NCI-H82 (cell line): ENCODE results near the gene EFL1.
"Not testable (repeated sequence)": the region's sequence is repeated elsewhere in the genome, so short reads cannot be mapped to it uniquely, and the experiment has no call there.

Experiments
- DNase-seq: peaks from one replicate; lab custom pipeline; 2025; lab: John Stamatoyannopoulos, UW

Gene EFL1

DNA sequence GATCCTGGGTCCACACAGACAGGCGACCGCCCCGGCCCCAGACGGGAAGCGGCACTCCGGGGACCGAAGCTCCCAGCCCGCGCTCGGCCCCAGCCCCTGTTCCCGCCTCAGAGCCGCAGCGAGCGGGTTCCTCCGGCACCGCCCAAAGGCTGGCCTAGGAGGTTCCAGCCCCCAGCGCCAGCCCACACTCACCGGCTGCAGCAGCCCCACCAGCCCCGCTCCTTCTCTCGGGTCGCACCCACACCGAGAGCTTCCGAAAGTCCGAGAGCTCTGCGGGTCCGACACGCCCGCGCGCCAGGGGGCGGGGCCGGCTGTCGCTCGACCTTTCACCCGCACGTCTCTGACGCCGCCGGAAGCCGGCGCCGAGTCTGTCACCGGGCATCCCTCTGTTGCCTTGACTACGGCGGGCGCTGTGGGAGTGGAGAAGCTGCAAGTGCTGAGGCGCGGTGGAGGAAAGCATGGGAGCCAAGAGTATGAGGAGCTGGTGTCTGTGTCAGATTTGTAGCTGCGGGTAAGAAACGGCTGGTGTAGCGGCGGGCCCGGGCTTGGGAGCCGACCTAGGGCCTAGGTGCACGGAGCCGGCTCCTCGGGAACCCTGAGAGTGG is at the start of gene EFL1, which contains the start of gene SAXO2:
TSS of gene EFL1 (minus strand) at position 313 of the 605 bp plus-strand sequence. CDS start 956 bp downstream, outside the sequence.
TSS of gene SAXO2 (plus strand) at position 397 of the 605 bp plus-strand sequence. CDS start at position 459, 62 bp downstream.
- peak; percentile 90 for DNase-seq

DNA sequence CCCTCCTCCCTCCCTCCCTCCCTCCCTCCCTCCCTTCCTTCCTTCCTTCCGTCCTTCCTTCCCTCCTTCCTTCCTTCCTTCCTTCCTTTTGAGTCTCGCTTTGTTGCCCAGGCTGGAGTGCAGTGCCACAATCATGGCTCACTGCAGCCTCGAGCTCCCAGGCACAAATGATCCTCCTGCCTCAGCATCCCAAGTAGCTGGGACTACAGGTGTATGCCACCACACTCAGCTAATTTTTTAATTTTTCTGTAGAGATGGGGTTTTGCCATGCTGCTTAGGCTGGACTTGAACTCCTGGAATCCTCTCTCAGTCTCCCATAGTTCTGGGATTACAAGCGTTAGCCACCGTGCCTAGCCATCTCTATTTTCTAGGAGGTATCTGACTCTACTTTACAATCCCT is 48.8 kb upstream of the EFL1 start:
- DNase-seq = not testable (repeated sequence)

DNA sequence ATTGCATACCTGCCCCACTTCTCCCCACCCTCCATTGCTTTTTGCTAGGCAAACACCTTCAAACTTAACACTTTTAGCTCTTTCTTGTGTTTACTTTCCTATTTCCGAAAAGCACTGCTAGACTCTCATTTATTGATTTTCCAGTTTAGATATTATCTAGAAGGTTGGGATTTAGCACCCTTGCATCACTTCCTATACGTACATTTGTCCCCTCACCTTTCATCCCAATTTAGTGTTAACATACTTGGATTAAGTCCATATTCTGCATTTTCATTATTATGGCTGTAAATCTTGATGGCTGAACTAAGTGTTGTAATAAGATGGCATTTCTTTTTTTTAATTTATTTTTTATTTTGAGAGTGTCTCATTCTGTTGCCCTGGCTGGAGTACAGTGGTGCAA is 47.3 kb upstream of the EFL1 start:
- no peak for DNase-seq

DNA sequence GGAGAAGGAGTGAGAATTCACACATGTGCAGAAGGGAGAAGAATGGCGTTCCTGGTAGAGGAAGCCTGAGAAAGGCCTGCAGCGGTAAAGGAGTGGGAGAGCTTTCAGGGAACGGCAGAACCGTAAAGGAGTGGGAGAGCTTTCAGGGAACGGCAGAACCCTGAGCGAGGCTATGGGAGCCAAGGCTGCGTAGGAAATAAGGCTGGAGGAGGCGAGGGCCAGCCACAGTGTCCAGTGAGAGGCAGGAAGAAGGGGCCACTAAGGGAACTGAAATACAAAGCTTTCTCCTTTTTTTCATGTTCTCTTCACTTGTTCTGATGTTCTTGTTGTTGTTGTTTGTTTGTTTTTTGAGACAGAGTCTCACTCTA is 45.2 kb upstream of the EFL1 start:
- DNase-seq = no peak

DNA sequence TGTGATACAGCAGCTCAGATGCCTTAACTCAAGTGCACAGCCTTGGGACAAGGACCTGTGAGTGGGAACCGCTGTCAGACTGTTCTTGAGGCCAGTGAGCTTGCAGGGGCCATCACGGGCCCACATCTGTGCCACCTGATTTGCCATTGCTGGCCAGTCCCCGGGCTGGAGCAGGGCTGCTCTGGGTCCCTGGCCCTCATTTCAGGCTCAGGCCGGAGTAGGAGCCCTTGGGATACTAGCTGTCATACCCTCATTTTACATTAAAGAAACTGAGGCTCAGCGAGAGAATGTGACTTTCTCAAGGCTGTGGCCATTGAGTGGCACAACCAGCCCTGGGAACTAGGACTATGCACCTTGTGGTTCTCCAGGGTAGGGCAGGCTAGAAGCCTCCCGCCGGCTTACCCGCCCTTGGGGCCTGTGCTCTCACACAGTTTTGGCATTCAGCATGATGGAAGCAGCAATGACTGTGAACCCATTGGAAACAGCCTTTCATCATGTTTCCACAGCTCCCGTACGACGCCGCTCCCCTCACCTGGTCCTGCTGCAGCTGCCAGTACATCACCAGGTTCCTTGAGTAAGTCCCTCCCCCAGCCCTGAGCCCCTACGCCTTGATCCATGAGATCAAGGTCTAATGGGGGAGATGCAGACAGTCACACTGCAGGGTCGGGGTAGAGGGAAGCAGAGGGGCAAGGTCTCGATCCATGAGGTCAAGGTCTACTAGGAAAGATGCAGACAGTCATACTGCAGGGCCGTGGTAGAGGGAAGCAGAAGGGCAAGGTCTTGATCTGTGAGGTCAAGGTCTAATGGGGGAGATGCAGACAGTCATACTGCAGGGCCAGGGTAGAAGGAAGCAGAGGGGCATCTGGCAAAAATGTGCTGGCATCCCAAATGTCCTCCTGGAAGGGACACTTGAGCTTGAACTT is 44.5 kb upstream of the EFL1 start:
- DNase-seq = no peak

DNA sequence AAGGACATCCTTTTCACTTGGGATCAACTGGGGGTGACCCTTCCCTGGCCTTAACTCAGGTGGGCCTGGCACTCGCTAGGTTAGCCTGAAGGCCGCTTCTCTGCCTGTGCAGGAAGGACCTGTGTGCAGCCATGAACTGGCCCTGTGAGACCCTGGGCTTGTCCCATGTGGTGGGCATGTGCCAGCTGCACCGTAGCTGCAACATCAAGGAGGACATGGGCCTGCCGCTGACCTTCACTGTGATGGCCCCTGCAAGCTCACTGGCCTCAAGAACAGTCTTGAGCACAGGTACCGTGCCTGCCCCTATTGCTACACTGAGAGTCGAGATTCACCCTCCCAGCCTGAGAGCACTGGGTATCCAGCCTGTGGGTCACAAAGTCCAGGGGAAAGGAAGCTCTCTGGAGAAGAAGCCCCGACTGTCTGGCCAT is 43.1 kb upstream of the EFL1 start:
- no peak for DNase-seq

DNA sequence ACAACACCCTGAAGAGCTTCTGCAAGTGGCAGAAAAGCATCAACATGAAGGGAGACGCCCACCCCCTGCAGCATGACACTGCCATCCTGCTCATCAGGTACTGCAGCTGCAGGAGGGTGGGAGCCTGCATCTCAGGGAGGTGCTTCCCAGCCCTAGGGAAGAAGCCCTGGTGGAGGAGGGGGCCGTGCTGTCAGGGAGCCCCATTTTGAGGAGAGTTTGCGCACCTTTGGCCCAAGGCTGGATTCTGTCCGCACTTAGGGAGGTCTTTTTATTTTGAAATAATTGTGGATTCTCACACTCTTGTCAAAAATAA is 42.2 kb upstream of the EFL1 start:
- DNase-seq = no peak

DNA sequence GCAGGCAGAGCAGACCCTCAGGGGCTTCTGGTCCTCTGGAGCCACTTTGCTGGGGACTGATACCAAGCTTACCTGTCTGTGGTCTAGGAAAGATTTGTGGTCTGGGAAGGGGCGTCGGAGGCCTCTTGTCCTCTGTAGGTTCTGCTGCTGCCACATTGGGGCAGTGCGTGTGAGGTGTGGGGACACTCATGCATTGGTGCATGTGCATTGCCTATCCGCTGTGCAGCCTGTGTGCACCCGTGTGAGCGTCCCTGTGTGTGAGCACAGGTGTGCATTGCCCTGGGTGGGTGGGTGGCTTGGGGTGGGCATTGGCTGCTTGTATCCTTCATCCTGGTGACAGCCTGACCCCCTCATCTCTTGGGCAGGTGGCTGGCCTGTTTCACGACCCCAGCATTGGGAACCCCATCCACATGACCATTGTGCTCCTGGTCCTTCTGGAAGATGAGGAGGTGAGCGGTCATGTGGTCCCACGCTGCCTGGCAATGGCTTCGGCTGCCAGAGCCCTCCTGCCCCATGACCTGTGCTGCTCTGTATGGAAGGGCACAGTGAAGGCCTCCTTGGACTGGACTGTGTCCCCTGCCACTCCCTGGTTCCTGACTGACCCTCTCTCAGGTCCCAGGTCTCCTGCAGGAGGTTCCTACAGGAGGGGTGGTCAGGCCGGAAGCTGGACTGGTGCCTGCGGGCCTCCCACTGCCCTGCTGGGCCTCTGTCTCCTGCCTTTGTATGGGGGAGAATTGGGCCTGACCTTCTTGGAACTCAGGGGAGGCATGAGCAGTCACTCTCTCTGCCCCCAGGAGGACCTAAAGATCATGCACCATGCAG is 41.6 kb upstream of the EFL1 start:
- DNase-seq = no peak

DNA sequence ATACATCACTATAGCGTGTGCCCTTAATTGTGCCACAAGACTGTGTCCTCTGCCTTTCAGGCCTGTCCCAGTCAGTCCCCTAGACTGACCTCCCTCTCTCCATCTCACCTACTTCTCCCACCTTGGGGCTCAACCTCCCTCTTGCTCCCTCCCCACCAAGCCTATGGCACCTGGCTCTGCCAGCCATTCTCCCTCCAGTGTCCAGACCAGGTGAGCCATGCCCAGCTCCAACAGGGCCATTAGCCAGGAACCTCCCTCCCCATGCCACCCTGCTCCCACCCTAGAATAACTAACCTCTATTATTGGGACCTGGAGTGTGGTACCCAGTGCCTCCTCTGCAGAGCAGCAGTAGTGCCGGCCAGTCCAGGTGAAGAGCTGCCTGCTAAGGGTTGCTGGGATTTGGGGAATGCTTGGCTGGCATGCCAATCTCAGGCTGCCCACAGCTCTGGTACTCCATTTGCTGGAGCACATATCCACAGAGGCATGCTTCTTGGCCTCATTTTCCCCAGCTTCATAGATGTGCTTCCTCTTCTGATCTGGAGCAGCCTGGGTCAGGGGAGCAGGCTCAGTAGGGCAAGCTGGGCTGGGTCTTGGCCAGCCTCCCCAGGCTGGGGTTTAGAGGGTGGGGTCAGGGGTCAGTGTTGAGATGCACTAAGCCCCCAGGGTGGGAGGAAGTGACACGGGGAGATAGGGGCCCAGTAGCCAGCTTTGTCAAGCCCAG is 38.9 kb upstream of the EFL1 start:
- no peak for DNase-seq

DNA sequence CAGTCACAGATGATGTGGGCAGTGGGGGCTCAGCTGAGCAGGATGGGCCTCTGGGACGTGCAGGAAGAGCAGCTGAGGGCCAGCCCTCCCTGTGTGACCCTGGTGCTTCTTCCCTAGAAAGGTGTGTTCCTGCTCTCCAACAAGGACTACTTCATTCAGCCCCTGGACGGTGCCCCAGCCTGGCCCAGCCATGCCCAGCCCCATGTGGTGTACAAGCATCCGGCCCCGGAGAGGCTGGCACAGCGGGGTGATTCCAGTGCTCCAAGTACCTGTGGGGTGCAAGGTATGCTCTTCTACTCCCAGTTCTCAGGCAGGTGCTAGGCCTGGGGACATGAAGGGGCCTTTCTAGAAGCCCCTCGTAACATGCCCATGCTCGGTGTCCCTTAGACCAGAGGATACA is 38.3 kb upstream of the EFL1 start:
- DNase-seq = no peak

DNA sequence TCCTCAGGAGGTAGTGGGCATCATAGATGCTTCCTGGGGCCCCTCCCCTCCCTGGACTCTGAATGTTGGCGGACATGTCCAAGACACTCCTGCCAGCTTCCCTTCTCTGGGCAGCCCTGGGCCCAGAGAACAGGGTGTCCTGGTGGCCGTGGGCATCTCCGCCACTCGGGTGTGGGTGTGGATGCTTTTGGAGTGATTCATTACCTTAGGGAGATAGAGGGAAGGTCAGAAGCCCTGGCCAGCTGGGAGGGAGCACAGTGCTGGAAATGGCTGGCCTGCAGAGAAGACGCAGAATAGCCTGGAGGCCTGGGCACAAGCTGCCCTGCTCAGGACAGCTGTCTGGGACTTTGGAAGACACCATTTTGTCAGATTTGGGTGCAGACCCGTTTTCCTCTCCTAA is 37.8 kb upstream of the EFL1 start:
- DNase-seq = not testable (repeated sequence)

DNA sequence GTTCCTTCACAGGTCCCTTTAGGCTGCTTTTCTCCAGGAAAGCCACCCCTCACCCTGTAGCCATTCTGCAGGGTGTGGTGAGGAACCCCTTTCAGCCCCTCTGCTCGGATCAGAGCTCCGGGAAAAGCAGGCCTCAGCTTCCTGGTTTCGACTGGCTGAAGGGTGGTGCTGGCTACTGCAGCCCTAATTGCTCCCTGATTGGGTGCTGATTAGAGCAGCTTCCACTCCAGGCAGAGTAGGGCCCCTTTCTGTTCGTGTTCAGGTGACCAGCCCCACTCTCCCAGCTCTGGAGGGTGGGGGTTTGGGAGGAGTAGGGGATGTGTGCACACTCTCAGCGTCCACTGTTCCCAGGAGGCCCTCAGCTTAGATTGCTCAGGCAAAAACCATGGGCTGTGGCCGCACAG is 37.0 kb upstream of the EFL1 start:
- DNase-seq = not testable (repeated sequence)

DNA sequence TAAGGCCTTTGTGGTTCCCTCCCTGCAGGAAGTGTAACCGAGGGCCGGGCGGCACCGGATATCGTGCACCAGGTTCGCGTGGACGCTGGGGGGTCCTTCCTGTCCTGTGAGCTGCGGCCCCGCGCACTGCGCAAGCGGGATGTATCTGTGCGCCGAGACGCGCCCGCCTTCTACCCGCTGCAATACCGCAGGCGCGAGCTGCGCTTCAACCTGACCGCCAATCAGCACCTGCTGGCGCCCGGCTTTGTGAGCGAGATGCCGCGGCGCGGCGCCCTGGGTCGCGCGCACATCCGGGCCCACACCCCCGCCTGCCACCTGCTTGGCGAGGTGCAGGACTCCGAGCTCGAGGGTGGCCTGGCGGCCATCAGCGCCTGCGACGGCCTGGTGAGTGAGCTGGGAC is 36.0 kb upstream of the EFL1 start:
- DNase-seq = no peak

DNA sequence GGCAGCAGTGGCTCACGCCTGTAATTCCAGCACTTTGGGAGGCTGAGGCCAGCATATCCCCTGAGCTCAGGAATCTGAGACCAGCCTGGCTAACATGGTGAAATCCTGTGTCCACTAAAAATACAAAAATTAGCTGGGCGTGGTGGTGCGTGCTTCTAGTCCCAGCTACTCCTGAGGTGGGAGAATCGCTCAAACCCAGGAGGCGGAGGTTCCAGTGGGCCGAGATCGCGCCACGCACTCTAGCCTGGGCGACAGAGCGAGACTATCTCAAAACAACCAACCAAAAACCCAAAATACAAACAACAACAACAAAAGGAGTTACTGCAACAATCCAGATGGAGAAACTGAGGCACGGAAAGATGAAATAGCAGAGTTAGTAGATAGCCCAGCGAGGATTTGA is 35.5 kb upstream of the EFL1 start:
- DNase-seq = no peak

DNA sequence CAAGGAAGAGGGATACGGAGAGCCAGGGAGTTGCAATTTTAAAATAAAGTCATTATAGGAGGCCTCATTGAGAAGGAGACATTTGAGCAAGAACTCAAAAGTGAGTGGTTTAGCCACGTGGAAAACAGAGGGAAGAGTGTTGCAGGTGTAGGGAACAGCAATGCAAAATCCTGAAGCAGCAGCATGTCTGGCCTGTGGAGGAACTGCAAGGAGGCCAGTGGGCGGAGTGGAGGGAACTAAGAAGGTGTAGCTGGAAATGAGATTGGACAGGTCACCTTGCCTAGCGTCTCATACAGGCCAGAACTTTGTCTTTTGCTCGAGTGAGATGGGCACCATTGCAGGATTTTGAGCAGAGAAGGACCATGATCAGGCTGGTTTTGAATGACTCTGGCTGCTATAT is 35.0 kb upstream of the EFL1 start:
- DNase-seq = no peak

DNA sequence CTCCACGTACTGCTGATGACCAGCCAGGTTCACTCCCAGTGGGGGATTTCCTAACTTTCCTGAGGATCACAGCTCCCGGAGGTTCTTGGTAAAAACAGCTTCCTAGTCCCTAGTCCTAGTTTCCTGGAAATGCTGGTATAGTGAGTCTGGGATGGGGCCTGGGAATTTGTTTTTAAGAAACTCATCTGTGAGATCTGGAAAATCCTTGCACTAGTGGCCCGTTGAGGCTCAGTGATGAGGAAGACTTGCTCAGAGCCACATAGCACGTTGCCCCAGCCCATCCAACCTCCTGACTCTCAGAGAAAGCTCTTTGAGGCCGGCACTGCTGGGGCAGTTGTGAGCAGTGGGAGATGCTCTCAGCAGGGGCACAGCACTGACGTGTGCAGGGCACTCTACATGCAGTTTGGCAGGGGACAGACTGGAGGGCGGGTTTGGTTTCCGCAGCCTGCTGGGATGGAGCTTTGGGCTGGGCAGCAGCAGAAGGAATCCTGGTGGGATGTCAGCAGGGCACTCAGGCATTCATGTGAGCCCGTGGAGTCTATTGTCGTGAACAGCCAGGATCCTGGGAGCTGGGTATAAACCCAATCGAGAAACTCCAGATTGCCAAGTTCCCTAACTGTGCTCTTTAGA is 31.6 kb upstream of the EFL1 start:
- no peak for DNase-seq

DNA sequence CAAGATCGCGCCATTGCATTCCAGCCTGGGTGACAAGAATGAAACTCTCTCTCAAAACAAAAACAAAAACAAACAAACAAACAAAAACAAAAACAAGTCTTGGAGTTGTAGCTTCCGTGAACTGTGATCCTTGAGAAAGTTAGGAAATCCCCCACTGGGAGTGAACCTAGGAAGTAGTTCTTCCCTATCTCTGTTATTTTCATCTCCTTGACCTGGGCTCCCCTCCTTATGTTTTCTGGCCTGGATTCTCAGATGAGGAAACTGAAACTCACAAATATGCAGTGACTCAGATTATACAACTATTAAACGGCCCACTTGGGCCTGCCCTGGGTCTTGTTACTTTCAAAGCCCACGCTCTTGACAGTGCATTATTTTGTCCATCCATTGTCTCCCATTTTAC is 29.7 kb upstream of the EFL1 start:
- no peak for DNase-seq

DNA sequence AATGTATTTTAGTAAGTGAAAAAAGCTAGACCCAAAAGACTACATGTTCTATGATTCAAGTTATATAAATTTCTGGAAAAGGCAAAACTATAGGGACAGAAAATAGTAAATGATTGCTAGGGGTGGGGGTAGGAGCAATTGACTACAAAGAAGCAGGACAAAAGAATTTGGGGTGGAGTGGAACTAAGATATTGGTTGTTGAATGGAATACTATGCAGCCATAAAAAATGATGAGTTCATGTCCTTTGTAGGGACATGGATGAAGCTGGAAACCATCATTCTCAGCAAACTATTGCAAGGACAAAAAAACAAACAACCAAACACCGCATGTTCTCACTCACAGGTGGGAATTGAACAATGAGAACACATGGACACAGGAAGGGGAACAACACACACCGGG is 25.7 kb upstream of the EFL1 start:
- not testable (repeated sequence) for DNase-seq

DNA sequence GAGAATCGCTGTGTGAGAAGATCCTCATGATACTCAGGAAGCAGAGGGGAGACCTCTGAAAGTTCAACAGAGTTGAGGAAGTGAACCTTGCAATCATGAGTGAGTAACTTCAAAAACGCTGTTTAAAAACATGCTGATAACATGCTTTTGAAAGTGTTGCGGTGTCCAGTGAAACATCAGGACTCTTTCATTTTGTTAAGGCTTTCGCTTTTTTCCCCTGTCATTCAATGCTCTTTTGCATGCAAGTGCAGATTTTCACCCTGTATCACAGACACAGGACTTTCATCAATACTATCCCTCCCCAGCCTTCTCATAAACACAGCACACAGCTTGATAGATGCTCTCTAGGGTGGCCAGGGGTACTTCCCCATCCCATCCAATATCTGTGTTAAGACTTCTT is 23.9 kb upstream of the EFL1 start:
- DNase-seq = not testable (repeated sequence)

DNA sequence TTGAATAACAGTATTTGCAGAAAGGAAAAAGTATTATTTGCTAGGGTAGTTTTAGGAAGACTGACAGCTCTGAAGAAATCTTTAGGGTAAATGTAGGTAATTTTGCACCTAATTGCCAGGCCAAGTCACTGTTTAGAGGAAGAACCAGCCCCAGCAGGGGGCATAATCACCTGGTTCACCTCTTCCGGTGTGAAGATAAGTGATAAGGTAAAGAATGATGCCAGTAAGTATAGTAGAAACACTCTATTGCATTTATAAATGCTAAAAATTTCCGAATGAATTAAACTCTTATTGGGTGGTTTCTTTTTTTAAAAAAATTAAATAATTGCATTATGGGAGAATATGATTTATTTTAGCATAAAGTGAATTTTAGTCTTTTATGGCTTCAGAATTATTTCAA is 21.8 kb upstream of the EFL1 start:
- not testable (repeated sequence) for DNase-seq

DNA sequence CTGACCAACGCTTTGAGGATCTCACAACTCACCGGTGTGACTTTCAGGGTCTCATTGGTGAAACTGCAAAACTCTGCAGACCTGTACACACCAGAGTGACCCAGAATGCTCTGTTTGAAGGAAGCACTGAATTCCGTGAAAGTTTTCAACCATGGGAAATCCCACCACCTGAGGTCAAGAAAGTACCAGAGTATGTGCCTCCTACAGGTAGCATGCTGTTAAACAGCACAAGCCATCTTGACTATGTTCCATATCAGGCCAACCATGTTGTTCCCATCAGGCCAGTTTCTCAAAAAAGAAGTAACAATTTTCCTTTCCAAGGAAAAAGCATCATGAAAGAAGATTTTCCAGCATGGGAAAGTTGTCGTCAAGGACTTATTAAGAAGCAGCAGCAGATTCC is 19.9 kb upstream of the EFL1 start:
- not testable (repeated sequence) for DNase-seq

DNA sequence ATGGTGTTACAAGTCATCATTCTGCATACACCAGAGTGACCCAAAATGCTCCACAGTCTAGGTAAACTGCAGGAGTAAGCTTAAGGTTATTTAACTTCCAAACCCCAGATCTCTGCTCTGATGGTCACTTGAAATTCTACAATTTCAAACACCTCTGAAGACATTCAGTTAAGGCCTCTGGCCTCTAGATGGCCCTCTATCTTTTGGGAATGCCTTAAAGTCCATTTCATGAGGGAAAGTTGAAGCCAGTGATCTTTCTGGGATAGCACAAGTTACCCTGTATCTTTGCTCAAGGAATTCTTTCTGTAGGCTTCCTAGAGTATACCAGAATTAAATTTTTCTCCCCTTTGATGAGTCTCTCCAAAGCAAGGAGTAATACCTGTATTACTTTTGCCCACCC is 18.7 kb upstream of the EFL1 start:
- not testable (repeated sequence) for DNase-seq
